Midbrain (tissue), 1 donor: Measurements from ENCODE around the gene REC8.
"Not testable (repeated sequence)": the region's sequence is repeated elsewhere in the genome, so short reads cannot be mapped to it uniquely, and the experiment has no call there.

Experiments
- DNase-seq: peaks from one replicate; lab custom pipeline; 2025; lab: John Stamatoyannopoulos, UW

REC8 gene

GRCh38 chr14:24184104-24184970, 12.5 kb downstream of the REC8 start:
- DNase-seq = no peak

GRCh38 chr14:24185026-24185425, 13.1 kb downstream of the REC8 start:
- no peak for DNase-seq

DNA sequence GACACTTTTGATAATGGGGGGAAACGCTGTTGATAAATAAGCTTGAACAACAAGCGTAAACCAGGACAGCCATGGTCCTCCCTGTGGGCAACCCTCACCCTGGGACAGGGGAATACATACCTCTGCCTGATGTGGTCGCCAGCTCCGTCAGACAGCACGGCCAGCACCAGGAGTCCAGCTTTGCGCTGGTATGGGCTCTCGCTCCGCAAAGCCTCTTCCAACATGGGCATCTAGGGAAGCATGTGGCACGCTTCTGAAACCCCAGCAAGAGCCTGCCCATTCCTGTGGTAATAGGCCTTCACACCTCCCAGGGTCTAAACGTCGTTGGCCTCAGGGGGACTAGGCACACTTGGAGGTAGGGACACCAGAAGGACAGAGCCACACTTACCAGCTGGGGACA, 13.9 kb downstream of the REC8 start:
- DNase-seq = no peak

DNA sequence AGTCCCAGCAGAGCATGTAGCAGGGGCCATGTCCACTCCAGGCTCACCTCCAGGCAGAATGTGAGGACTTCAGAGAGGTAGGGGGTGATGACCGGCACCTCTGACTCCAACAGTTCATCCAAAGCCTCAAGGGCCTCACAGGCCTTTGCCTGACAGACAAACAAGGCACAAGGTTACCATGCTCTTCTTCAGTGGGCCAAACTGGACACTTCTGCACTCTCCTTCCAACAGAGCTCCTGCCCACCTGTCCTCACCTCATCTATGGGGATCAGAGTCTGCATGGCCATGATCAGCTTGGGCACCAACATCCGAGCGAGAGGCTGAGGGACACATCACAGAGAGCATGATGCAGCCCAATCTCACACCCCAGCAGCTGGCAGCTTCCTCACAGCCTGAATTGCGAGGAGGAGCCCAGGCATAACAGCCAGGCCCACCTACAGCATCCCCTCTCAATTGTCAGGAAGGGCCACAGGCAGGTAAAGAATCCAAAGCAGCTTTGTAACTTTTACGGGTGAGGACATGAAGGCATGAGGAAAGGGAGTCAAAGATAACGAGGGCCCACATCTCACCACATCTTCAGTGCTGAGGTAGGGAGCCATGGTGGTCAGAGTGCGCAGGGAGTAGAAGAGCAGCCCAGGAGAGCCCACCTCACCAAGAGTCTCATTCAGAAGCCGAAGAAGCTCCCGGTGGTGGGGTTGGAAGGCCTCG, 15.1 kb downstream of the REC8 start:
- DNase-seq = no peak

GRCh38 chr14:24187539-24187915, 15.6 kb downstream of the REC8 start:
- DNase-seq = no peak

DNA sequence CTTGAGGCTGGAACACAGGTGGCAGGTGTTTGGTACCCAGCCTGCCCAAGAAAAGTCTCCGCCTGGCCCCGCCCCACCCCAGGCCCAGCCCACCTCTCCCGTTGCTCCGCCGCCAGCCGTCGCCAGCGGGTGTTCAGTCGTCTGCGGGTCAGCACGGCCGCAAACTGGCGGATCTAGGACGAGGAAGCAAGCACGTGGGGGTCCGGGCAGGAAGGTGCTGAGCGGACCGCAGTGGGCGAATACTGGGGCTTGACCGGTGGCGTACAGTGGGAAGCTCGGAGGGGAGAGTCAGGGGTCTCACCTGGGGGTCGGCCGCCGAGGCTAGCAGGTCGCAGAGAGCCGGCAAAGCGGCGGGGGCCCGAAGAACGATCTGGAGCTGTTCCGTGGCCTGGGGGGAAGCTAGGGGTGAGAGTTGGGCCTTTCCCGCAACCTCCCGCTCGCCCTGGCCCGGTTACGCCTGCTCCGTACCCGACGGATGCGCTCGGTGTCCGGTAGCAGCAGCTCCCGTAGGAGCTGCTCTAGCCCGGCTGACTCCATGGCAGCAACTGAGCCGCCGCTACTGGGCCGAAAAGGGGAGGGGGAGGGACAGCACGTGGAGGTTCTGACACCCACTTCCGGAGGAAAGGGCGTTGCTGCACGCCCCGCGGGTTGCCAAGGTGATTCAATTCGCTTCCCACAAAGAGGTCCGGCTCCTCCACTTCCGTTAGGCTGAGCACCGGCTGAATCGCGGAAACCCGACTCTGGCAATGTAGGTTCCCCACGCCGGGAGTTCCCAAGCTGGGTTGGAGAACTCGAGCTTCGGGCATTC, 16.6 kb downstream of the REC8 start, which contains the start of gene IPO4:
TSS of gene IPO4 (minus strand) at position 566 of the 808 bp plus-strand sequence. CDS start at position 537, 29 bp downstream.
- DNase-seq = peak; percentile 98

GRCh38 chr14:24189059-24189375, 17.1 kb downstream of the REC8 start:
- no peak for DNase-seq

DNA sequence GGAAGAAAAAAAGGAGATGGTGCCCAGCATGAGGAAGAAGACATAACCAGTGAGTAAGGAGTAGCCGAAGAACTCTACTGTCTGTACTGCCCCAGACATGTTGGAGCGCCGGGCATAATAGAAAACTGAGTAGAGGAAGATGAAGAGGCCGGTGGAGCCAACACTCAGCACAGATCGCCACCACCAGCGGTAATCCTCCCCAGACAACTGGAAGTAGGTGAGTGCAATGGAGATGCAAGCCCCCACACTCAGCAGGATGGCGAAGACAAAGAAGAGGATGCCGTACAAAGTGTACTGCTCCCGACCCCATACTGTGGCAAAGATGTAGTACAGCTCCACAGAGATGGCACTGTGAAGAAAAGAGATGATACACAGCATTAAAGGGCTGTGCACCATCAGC, 17.6 kb downstream of the REC8 start:
- DNase-seq = no peak

- no peak for DNase-seq
These were observed 18.5 kb downstream of the REC8 start for GRCh38 chr14:24190416-24190815.

GRCh38 chr14:24192933-24193332, 21.1 kb downstream of the REC8 start:
- no peak for DNase-seq

GRCh38 chr14:24194186-24194872, 22.4 kb downstream of the REC8 start:
- no peak for DNase-seq

DNA sequence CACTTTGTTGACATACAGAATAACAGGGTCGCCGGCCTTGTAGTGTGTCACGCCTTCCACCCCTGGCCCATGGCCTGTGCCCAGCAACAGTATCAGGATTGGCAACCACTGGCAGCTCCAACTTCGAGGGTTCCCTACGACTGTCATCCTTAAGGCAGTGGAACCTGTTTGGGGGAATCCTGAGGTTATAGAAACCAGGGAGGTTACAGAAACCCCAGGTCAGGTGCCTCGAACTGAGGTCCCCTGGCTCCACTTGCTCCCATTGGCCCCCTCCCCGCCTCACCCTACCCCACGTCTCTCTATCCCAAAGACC, 22.9 kb downstream of the REC8 start:
- no peak for DNase-seq

- peak; percentile 83 for DNase-seq
These were observed 23.5 kb downstream of the REC8 start, which contains the start of gene TM9SF1 for GRCh38 chr14:24195186-24196070. Gene TM9SF1, minus strand, starts transcription at chr14:24195441. Its CDS starts 422 bp downstream, at chr14:24195019.

- no peak for DNase-seq
These were observed 24.5 kb downstream of the REC8 start for GRCh38 chr14:24196071-24197055.

DNA sequence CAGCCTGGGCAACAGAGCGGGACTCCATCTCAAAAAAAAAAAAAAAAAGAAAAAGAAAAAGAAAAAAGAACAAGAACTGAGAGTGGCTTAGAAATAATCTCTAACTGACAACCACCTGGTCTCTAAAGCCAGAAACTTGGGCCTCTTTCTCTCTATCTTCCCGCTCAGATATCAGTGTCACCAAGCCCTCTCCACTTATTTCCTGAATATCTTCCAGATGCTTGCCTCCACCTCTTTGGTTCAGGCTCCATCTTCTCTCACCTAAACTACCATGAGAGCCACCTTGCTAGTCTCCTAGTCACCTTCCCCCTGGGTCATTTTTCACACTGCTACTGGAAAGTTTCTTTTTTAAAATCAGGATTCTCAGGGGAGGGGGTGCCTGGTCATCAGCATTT, 25.2 kb downstream of the REC8 start:
- DNase-seq = no peak

DNA sequence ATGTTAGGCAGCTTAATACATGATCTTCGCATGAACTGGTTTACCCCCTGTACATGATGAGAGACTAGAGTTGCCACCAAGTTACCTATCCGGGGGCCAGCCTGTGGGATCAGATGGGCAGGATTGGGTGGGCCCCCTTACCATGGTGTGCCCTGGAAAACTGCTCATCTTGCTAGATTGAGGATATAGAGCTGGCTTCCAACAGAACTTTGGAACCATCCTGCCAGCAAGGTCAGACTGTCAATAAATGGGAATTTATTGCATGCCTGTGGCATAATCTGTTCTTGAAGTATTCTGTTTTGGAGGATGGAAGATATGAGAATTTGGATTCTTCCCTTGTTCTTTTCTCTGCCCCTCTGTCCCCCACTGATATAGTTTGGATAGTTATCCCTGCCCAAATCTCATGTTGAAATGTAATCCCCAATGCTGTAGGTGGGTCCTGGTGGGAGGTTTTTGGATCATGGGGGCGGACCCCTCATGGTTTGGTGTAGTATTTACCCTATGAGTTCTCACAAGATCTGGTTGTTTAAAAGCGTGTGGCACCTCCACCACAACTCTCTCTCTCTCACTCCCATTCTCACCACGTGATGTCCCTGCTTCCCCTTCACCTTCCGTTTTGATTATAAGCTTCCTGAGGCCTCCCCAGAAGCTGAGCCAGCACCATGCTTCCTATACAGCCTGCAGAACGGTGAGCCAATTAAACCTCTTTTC, 27.1 kb downstream of the REC8 start:
- DNase-seq = no peak

- not testable (repeated sequence) for DNase-seq
These were observed 30.7 kb downstream of the REC8 start for GRCh38 chr14:24202538-24202937.

GRCh38 chr14:24203249-24203886, 31.5 kb downstream of the REC8 start:
- not testable (repeated sequence) for DNase-seq
